Measurements from ENCODE around the gene RAB7B. TPM values are rescaled to one million over a fixed set of nuclear protein-coding genes. Genes with fewer than 3 reads are reported as not detected.

Gene RAB7B
- polyA plus RNA-seq, 2 of the 4 experiments (the other 2 are of a cell fraction) = 0.08 to 0.30 TPM

DNA sequence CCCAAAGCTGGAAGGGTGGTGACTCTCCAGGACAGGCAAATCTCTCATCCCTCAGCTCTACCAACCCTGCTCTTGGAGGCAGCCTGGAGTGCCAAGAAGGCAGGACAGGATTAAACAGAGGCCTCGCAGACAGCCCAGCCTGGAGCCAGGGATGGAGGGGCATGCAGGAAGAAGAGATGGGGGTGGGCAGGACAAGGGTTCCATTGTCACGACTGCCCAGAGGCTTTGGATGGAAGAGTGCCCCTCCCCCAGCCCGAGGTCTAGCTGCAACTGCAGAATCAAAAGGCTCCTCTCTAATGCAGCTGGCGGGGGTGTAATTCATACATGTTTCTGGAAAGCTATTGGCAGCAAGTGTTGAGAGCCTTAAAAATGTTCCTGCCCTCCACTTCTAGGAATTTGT is 8.8 kb downstream of the RAB7B start:
- H3K4me3 ChIP-seq = no peak overlapping the region
- no peak overlapping the region for H3K27ac ChIP-seq
- DNase-seq (ENCODE audit: low read depth in 1 of 2, low spot score in 1 of 2) (no peak), FAIRE-seq (no peak), ATAC-seq (no peak)
- no peak overlapping the region for H3K4me2 ChIP-seq
- ChIA-PET CTCF (interaction anchor here (0.6 to 7.0 kb wide), 6 partner anchors 10 to 202 kb away, joined by 3 to 60 read pairs (median 8); no protein-coding TSS in a partner anchor), POLR2A (no interaction called here)
- H3K9me3 ChIP-seq = no peaks in the 10 kb centered on the region
- H3K4me1 ChIP-seq = no peaks in the 10 kb centered on the region
- 42% methylated on average over 4 of the region's 4 CpGs for WGBS (ENCODE audit: missing lambda C conversion rate)
- TF ChIP-seq, protein P1, sequence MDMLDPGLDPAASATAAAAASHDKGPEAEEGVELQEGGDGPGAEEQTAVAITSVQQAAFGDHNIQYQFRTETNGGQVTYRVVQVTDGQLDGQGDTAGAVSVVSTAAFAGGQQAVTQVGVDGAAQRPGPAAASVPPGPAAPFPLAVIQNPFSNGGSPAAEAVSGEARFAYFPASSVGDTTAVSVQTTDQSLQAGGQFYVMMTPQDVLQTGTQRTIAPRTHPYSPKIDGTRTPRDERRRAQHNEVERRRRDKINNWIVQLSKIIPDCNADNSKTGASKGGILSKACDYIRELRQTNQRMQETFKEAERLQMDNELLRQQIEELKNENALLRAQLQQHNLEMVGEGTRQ (IDR thresholded peaks at IDR 0.05) = no peak
- TF ChIP-seq, protein P2, sequence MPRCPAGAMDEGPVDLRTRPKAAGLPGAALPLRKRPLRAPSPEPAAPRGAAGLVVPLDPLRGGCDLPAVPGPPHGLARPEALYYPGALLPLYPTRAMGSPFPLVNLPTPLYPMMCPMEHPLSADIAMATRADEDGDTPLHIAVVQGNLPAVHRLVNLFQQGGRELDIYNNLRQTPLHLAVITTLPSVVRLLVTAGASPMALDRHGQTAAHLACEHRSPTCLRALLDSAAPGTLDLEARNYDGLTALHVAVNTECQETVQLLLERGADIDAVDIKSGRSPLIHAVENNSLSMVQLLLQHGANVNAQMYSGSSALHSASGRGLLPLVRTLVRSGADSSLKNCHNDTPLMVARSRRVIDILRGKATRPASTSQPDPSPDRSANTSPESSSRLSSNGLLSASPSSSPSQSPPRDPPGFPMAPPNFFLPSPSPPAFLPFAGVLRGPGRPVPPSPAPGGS (IDR thresholded peaks at IDR 0.05) = no peak
- TF ChIP-seq MAFK (IDR thresholded peaks at IDR 0.05; ENCODE audit: partially characterized antibody) (no peak), JUN (IDR thresholded peaks at IDR 0.05) (no peak), PHF8 (IDR thresholded peaks at IDR 0.05; ENCODE audit: borderline replicate concordance, low read depth) (no peak), EHMT2 (IDR thresholded peaks at IDR 0.05; ENCODE audit: low read depth) (no peak), CHD4 (IDR thresholded peaks at IDR 0.05; ENCODE audit: borderline replicate concordance) (no peak), ZFP36 (IDR thresholded peaks at IDR 0.05; ENCODE audit: borderline replicate concordance, partially characterized antibody) (no peak), ZSCAN20 (CRISPR knock-in tag; IDR thresholded peaks at IDR 0.05) (no peak), TP53 (CRISPR knock-in tag; IDR thresholded peaks at IDR 0.05) (no peak), MYC (IDR thresholded peaks at IDR 0.05; ENCODE audit: borderline replicate concordance, low read length) (no peak), RNF2 (IDR thresholded peaks at IDR 0.05; ENCODE audit: borderline replicate concordance, low read depth) (no peak), KDM5A (IDR thresholded peaks at IDR 0.05) (no peak)
- TF ChIP-seq, protein P3, sequence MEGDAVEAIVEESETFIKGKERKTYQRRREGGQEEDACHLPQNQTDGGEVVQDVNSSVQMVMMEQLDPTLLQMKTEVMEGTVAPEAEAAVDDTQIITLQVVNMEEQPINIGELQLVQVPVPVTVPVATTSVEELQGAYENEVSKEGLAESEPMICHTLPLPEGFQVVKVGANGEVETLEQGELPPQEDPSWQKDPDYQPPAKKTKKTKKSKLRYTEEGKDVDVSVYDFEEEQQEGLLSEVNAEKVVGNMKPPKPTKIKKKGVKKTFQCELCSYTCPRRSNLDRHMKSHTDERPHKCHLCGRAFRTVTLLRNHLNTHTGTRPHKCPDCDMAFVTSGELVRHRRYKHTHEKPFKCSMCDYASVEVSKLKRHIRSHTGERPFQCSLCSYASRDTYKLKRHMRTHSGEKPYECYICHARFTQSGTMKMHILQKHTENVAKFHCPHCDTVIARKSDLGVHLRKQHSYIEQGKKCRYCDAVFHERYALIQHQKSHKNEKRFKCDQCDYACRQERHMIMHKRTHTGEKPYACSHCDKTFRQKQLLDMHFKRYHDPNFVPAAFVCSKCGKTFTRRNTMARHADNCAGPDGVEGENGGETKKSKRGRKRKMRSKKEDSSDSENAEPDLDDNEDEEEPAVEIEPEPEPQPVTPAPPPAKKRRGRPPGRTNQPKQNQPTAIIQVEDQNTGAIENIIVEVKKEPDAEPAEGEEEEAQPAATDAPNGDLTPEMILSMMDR (IDR thresholded peaks at IDR 0.05) = no peak
- TF ChIP-seq, protein P4, sequence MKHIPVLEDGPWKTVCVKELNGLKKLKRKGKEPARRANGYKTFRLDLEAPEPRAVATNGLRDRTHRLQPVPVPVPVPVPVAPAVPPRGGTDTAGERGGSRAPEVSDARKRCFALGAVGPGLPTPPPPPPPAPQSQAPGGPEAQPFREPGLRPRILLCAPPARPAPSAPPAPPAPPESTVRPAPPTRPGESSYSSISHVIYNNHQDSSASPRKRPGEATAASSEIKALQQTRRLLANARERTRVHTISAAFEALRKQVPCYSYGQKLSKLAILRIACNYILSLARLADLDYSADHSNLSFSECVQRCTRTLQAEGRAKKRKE (CRISPR knock-in tag; IDR thresholded peaks at IDR 0.05; ENCODE audit: low read depth) = no peak
- TF ChIP-seq, protein P5, sequence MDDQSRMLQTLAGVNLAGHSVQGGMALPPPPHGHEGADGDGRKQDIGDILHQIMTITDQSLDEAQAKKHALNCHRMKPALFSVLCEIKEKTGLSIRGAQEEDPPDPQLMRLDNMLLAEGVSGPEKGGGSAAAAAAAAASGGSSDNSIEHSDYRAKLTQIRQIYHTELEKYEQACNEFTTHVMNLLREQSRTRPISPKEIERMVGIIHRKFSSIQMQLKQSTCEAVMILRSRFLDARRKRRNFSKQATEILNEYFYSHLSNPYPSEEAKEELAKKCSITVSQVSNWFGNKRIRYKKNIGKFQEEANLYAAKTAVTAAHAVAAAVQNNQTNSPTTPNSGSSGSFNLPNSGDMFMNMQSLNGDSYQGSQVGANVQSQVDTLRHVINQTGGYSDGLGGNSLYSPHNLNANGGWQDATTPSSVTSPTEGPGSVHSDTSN (IDR thresholded peaks at IDR 0.05) = no peak

DNA sequence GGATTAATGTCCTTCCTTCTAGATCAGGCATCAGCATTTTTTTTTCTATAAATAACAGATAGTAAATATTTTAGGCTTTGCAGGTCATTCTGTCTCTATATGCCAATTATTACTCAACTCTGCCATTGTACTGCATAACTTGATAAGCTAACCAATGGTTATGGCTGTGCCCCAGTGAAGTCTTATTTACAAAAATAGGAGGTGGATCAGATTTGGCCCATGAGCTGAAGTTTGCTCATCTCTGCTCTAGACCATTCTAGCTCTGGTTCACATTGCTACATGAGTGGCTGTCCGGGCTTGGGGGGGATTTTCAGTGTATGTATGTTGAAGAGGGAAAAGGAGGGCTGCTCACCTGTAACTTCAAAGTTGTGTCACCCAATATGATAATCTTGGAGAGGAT is 10.1 kb downstream of the RAB7B start:
- DNase-seq (ENCODE audit: low read depth in 1 of 2, low spot score in 1 of 2) = no peak
- no peak for ATAC-seq
- 27% methylated on average over 1 of the region's 1 CpG for WGBS (ENCODE audit: missing lambda C conversion rate)
- ChIA-PET POLR2A (no interaction called here), CTCF (interaction anchor here (1.4 to 7.0 kb wide), 5 partner anchors 8 to 201 kb away, joined by 3 to 60 read pairs (median 14); no protein-coding TSS in a partner anchor)
- TF ChIP-seq, protein P2 (IDR thresholded peaks at IDR 0.05) = no peak
- TF ChIP-seq POLR2AphosphoS2 (conservative IDR thresholded peaks at IDR 0.05; ENCODE audit: low read length) (no peak), CEBPB (IDR thresholded peaks at IDR 0.05) (no peak)
- TF ChIP-seq, protein P6, sequence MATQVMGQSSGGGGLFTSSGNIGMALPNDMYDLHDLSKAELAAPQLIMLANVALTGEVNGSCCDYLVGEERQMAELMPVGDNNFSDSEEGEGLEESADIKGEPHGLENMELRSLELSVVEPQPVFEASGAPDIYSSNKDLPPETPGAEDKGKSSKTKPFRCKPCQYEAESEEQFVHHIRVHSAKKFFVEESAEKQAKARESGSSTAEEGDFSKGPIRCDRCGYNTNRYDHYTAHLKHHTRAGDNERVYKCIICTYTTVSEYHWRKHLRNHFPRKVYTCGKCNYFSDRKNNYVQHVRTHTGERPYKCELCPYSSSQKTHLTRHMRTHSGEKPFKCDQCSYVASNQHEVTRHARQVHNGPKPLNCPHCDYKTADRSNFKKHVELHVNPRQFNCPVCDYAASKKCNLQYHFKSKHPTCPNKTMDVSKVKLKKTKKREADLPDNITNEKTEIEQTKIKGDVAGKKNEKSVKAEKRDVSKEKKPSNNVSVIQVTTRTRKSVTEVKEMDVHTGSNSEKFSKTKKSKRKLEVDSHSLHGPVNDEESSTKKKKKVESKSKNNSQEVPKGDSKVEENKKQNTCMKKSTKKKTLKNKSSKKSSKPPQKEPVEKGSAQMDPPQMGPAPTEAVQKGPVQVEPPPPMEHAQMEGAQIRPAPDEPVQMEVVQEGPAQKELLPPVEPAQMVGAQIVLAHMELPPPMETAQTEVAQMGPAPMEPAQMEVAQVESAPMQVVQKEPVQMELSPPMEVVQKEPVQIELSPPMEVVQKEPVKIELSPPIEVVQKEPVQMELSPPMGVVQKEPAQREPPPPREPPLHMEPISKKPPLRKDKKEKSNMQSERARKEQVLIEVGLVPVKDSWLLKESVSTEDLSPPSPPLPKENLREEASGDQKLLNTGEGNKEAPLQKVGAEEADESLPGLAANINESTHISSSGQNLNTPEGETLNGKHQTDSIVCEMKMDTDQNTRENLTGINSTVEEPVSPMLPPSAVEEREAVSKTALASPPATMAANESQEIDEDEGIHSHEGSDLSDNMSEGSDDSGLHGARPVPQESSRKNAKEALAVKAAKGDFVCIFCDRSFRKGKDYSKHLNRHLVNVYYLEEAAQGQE (IDR thresholded peaks at IDR 0.05) = no peak
- Histone ChIP-seq H3K4me1 (no peaks in the 10 kb centered on the region), H3K4me2 (no peak overlapping the region), H3K27ac (no peak overlapping the region), H3K9me3 (no peaks in the 10 kb centered on the region), H3K4me3 (no peak overlapping the region)
- FAIRE-seq = no peak
